Limb (tissue), 2 donors: Measurements from ENCODE around the gene COMMD4.
A peak's percentile ranks its signal among the peaks of the same experiment; 100 is the strongest.
"Not testable (repeated sequence)": the region's sequence is repeated elsewhere in the genome, so short reads cannot be mapped to it uniquely, and the experiment has no call there.

Experiments used
- DNase-seq, 2 donors: peaks; one replicate each; pipeline ENCODE4 v3.0.0-alpha.2; 2016; ENCODE audit errors: extremely low spot score in 2 of 2

COMMD4 gene

DNA sequence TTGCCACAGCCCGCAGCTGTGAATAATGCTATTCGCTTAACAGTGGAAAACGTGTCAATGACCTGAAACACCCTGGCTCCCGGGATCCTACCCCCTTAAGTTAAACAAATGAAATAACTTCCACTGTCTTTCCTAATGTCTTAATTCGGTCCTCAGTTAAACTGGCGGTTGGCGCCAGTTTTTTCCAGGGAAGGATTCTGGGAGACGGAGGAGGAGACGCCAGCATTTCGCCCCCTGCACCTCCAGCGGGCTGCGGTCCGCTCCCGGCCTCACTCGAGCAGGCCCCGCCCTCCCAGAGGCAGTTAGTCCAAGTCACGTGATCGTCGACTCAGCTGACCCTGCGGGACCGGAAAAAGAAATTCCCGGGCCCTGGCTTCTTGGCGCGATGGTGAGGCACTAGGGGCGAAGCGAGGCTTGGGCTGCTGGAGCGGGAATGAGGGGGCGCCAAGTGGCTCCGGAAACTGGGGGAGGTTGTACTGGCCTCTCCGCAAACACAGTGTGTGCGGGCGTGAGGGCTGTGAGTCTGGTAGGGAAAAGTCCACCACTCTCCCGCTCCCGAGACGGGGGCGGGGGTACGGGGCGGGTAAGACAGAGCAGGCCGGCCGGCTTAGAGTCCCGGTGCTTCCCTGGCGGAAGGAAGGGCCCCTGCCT is at the start of gene COMMD4:
Gene COMMD4, plus strand, starts transcription at position 359 of the 651 bp plus-strand sequence. Its CDS starts 27 bp downstream, at position 386.
- peak; percentile 94 to 96 for DNase-seq

DNA sequence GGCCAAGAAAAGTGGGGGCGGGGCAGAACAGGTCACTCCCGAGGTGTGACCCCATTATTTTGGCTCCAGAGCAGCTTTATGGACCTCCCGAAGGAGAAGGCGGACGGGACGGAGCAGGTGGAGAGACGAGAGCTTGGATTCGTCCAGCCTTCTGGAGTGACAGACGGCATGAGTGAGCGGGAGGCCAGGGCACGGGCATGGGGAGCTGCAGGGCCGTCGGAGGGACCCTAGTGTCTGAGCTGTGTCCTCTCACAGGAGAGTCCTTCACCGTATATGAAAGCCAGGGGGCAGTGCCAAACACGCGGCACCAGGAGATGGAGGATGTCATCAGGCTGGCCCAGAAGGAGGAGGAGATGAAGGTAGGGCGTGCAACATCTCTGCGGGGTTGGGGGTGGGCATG is 42.2 kb upstream of the COMMD4 start:
- DNase-seq: not testable (repeated sequence)

DNA sequence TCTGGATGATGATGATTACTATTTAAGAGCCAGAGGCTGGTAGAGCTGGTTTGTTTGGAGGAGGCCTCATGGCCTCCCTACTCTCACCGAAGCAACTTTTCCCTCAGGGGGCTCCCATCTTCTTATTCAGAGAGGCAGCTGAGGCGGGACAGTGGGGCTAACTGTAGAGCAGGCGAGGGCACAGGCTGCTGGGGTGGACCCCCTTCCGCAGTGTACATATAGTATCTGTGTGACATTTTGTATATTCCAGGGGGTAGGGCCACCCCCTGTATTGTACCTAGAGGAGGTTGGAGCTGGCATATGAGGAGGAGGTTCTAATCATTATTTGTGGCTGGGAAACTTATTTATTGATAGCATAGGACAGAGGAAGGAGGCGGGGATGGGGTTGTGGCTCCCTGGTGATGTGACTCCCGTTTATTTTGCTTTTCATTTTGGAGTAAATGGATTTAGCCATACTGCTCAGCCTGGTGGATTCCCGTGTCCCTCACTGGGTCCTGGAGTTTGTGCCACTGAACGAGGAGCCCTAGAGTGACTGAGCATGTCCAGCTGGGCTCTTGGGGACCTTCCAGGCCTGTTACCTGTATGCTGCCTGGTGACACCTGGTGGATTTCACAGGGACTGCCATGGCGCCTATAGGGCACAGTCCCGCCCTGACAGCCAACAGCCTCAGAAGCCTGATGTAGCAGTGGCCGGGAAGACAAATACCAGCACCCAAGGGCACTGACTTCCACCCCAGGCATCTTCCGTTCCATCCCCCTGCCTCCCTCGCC is 37.1 kb upstream of the COMMD4 start:
- DNase-seq: not testable (repeated sequence)

DNA sequence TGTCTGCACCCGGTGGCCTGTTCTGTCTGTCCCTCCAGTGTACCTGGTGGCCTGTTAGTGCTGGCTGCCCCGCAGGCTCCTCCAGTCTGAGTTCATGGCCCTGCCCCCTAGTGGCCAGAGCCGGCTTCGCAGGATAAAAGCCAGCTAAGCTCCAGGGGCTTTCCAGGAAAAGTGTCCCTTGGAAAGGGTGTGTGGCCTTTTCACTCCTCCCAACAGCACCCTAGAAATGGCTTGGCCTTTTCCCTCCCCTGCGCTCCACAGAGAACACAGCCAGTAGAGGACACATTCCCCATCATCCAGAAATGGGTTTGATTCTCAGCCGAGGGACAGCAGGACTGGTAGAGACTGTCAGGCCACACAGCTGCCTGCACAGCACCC is 36.6 kb upstream of the COMMD4 start:
- not testable (repeated sequence) for DNase-seq

DNA sequence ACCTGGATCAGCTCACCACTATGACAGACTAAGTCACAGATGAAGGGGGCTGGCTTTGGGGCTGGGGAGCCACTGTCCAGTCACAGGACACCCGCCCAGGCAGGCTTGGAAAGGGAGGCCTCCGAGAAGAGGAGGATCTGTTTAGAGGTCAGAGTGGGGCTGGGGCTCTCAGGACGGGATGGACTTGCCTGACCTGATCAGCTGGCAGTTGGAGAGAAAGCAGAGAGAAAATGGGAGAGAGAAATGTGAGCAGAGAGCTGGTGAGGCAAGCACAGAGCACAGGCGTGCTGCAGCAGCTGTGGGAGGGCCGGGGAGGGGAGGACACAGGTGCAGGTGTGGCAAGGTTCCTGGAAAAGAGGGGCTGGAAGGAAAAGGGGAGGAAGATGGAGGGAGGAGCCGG is 35.8 kb upstream of the COMMD4 start:
- DNase-seq: not testable (repeated sequence)

DNA sequence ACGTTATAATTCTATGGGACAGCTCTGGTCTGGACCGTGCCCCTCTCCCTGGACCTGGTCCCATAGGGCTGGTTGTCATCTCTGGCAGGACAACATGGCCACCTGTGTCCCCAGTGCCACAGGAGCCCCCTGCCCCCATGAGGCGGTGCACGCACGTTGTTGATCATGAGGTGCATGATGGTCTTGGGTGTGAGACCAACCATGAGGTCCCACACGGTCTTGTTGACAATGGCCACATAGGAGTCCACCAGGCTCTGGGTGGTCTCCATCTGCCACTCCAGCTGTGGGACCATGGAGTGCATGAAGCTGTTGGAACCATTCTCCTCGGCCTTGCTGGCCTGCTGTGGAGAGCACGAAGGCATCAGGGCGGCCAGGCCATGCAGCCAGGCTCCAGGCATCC is 33.5 kb upstream of the COMMD4 start:
- no peak for DNase-seq

DNA sequence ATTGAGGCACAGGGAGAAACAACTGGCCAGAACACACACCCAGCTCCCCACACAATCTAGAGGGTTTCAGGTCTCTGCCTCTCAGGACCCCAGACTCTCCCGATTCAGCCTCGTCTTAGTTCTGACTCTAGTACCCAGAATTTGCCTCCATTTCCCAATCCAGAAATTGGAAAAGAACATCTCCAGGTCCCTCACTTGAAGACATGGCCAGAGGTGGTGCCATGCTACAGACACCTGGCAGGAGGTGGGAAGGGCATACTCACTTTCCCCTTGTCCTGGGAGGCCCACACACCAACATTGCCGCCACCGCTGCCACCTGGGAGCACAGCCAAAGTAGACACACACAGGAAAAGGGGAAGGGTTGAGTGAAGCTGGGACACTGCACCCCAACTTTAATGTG is 33.1 kb upstream of the COMMD4 start:
- not testable (repeated sequence) for DNase-seq

DNA sequence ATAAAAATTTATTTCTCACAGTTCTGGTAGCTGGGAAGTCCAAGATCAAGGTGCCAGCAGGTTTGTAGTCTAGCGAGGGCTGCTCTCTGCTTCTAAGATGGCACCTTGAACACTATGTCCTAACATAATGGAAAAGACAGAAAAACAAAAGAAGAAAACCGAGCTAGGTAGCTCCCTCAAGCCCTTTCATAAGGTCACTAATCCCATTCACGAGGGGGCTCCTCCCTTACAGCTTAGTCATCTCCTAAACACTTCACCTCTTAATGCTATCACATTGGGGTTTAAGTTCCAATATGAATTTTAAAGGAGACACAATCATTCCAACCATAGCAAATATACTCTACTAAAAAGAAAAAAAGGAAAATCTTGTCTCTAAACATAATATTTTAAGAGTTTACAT is 29.7 kb upstream of the COMMD4 start:
- no peak for DNase-seq

DNA sequence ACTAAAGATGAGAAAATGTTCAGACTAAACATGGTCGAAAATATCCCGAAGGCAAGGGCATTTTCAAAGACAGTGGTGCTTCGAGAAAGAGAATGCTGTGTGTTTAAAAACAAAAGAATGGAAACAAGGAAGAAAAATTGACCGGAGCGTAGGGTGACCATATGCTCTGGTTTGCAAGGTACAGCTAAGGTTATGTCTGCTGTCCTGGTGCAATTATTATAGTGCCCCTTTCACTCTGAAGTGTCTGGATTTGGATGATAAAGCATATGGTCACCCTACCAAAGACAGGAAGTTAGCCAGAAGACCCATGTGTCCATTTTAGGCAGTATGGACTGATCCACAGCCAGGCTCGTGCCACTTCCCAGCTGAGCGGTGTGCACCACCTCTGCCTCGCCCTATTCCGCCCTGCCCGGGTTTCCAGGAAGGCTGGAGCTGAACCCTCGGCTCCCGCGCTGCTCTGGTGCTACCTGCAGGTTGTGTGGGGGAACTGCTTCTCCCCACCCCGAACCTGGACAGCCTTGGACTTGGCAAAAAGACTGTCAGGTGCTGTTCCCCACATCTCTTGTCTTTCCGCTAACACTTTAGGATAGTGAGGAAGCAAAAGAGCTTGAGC is 28.0 kb upstream of the COMMD4 start:
- no peak for DNase-seq

DNA sequence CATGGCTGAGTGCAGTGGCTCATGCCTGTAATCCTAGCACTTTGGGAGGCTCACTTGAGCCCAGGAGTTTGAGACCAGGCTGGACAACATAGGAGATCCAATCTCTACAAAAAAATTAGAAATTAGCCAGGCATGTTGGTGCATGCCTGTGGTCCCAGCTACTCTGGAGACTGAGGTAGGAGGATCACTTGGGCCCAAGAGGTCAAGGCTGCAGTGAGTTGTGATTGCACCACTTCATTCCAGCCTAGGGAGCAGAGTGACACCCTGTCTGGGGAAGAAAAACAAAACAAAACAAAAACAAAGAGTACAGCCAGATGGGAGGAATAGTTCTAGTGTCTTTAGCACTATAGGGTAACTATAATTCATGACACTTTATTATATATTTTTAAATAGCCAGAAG is 26.2 kb upstream of the COMMD4 start:
- no peak for DNase-seq

DNA sequence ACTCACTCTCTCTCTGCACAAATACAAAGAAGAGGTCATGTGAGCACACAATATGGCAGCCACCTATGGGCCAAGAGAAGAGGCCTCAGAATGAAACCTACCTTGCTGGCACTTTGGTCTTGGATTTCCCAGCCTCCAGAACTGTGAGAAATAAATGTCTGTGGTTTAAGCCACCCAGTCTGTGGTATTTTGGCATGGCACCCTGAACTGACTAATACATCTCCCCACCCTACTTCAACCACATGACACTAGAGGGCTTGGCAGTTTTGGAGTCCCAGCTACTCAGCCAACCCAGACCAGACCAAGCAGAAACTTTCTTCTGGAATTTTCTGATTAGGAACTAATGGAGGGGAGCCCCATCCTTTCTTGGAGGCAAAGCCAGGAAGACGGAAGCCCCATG is 23.3 kb upstream of the COMMD4 start:
- DNase-seq: not testable (repeated sequence)

DNA sequence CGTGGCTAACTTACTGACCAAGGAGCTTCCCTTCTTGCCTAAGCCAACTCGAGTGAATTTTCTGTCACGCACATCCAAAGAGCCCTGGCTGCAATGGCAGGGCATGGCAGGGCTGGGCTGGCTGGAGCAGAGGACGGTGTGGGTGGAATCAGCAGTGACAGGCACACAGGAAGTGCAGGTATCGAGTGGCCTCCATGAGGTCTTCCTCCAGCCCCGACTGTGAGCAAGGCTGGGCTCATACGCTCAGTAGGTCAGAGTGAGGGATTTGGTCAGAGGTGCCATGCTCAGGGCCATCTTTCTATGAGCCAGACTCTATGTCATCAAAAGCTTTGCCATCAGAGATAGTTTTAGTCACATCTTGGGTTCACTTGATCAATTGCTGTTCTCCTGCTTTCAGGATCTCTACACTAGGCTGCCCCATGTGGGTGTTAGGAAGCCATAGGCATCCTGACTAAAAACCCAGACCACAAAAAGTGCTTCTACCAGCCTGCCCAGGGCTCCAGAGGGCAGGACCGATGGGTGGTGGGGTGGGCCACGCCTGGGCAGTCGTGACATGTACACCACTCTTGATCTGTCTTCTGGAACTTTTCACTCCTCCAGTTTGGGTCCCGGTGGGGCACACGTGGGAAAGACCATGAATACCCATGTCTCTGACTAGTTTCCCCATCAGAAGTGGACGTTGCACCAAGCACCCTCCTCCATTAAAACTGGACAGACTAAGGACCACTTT is 22.6 kb upstream of the COMMD4 start:
- DNase-seq: no peak

DNA sequence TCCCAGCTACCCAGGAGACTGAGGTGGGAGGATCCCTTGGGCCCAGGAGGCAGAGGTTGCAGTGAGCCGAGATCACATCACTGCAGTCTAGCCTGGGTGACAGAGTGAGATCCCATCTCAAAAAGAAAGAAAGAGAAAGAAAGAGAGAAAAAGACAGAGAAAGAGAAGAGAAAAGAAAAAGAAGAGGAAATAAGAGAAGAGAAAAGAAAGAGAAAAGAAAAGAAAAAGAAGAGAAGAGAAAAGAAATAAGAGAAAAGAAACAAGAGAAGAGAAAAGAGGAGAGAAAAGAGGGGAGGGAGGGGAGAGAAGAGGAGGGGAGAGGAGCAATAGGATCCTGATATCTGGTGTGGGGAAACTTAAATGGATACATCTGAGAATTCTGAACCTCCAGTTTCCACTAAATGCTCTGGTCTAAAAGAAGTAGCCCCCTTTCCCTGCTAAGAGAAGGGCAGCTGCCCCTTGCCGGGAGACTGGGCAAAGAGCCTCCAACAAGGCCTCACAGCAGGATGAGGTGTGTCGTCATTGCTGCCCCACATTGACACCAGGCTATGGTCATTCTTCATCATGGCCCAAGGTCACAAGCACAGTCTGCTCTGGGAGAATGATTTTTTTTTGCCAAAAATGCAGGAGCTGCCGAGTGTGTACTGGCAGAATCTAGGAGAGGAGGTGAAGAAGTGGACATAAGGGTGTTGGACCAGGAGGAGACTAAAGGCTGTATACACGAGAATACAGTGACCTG is 21.1 kb upstream of the COMMD4 start:
- DNase-seq: no peak

DNA sequence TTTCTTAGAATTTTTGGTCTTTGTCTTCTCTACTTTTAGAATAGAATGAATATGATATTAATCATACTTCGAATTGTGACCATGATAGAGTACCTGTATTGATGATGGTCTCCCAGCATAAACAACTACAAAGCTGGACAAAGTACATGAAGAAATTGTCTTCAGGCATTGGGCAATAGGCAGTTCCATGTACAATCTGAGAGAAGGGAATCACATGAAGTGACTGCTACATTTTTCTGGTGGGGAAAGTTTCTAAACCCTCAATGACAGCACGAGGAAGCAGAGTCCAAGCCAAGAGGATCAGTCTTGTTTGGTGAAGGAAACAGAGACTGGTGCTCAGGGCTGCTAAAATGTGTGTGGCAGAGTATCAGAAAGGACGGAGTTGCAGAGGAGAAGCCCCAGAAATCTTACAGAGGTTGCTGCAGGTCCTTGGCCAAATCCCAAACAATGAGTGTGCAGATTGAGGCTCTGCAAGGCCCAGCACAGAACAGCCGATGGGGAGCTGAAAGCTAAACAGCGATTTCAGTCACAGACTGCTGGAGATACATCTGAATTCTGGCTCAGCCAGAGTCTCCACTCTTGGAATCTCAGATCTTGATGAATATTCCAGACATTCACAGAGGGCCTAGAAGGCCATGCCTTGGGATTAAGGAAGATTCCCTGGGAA is 16.5 kb upstream of the COMMD4 start:
- DNase-seq: not testable (repeated sequence)

DNA sequence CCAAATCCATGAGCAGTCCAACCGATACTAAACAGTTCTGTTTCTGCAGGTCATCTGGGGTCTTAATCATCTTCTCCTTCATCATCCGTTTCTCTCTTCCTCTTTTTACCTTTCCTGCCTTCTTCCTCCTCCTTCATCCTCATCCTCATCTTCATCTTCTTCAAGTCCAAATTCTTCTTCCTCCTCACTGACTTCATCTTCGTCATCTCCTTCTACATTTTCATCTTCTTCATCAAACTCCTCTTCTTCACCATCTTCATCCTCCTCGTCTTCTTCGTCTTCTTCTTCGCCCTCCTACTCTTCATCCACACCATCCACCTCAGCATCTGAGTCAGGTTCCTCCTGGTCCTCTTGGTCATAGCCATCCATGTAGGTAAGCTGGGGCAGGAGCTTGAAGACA is 14.2 kb upstream of the COMMD4 start:
- DNase-seq: no peak

DNA sequence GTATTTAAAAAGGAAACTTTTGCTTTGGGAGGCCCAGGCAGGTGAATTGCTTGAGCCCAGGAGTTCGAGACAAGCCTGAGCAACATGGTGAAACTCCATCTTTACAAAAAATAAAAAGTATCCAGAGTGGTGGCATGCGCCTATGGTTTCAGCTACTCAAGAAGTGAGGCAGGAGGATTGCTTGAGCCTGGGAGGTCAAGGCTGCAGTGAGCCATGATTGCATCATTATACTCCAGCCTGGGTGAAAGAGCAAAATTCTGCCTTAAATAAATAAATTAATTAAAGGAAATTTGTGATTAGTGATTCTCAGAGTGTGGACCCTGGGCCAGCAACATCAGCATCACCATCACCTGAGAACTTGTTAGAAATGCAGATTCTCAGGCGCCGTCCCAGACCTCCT is 9.9 kb upstream of the COMMD4 start:
- DNase-seq: no peak

DNA sequence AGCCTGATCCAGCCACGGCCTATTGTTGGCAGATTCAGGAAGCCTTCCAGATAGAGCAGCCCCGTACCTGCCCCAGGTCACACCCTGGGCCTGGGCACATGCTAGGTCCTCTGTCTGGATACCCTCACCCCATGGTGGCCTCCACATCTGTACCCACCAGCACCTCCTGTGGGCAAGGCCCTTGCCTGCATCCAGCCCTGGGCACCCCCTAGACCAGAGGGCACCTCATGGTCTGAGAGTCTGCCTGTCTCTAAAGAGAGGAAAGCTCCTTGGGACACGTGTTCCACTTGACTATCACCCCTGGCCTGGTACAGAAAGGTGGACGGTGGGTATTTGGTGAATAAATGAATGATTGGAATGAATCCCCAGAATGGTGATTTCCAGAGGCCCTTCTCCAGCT is 8.9 kb upstream of the COMMD4 start:
- DNase-seq: no peak

DNA sequence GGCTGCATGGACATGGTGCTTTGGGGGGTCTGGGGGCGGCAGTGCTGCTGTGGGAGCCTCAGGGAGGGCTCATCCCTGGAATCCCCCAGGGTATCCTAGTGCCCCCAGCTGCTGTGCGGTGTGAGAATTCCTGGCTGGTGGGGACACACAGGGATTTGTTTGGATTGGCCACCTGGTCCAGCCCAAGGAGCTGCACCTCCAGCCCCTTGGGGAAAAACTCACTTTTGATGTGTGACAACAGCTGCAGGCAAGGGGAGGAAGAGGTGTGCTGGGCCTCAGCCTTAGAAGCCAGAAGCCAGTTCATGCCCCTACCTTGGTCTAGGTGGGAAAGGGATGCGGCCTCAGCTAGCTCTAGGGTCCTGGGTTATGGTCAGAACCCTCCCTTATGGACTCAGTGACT is 8.4 kb upstream of the COMMD4 start:
- no peak for DNase-seq

DNA sequence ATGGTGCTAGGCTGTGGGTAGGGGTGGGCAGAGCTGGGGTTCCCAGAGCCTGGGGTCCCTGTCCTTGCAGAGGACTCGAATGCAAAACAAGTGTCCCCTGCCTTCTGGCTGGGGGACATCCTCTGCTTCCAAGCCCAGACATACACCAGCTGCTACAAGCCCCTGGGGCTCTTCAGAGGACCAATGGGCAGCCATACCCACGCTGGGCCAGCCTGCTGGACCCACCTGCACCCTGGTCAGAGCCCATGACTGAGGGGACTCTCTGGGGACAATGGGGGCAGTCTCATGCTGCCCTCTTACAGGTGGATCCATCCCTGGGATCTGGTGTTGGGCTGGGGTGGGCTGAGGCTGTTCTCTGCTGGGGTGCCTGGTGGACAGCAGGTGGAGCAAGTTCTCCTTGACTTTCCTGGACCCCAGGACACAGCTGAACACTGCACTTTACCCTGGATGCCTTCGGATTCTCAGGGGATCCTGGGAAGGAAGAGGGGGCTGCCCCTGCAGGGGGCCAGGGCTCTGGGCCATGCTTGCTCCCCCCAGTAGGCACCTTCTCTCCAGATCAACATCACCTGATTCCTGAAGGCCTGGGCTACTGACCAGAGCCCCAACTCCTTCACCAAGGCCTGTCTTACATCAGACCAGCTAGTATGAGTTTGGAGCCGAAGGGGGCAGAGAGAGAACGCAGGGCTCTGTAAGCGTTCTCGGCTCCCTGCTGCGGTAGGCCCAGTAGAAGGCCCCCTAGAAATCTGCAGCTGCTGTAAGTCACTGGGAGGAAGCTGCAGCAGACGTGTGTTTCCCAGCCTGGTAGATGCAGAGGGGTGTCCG is 7.2 kb upstream of the COMMD4 start:
- DNase-seq: no peak

DNA sequence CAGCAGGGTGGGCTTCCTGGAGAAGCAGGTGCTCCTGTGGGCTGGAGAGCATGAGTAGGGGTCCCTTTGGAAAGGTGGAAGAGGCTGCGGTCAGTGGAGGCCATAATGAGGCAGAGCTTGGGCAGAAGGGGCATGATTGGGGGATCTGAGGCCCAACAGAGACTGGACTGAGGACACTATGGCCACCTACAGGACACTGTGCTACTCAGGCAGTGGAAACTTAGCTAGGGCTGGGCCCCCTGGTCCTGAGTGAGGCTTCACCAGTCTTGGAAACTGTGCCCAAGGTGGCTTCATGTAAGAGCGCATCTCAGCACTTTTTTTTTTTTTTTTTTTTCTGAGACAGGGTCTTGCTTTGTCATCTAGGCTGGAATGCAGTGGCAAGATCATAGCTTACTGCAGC is 6.3 kb upstream of the COMMD4 start:
- DNase-seq: no peak
